GM21723 (cell line): ENCODE measurements around the gene VSTM2B.
"Not testable (repeated sequence)": the region's sequence is repeated elsewhere in the genome, so short reads cannot be mapped to it uniquely, and the experiment has no call there.

Experiments
- ATAC-seq: cut with Tn5 transposase; IDR thresholded peaks from one replicate; pipeline ENCODE4 v1.9.1; 2021; ENCODE audit warnings: mild to moderate bottlenecking, moderate library complexity; ENCODE audit not compliant: unreplicated experiment

VSTM2B gene

DNA sequence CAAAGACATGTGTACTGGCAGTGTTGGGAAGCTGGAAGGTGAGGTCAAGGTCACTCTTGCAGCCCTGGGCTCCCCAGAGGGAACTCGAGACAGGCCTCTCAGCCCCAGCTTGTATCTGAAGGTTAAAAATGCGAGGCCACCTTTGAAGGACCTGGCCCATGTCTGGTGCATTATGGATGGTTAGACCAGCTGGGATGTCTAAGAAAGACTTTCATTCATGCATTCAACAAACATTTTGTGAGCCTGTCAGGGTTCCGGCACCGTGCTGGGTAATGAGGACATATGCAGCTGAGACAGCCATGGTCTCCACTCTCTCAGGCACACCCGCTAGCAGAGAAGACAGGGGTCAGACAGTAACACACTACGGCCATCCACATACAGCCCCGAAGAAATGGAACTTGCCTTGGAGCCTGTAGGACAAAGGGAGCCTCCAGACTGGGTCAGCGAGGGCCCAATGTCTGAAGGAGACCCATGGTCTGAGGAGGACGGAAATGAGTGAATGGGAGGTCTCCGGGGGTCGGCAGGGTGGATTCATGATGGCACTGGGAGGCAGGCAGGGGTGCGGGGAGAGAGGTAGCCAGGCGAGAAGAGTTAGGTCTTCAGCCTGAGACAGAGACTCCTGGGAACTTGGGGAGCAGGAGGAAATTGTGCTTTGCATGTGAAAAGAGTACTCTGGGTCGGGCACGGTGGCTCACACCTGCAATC lies 19.0 kb downstream of the VSTM2B start:
- no peak for ATAC-seq

DNA sequence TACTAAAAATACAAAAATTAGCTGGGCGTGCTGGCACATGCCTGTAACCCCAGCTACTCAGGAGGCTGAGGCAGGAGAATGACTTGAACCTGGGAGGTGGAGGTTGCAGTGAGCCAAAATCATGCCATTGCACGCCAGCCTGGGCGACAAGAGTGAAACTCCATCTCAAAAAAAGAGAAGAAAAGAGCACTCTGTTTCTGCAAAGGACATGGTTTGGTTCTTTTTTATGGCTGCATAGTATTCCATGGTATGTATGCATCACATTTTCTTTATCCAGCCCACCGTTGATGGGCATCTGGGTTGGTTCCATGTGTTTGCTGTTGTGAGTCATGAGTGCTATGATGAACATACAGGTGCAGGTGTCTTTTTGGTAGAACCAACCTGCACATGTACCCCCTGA lies 19.7 kb downstream of the VSTM2B start:
- ATAC-seq: not testable (repeated sequence)

DNA sequence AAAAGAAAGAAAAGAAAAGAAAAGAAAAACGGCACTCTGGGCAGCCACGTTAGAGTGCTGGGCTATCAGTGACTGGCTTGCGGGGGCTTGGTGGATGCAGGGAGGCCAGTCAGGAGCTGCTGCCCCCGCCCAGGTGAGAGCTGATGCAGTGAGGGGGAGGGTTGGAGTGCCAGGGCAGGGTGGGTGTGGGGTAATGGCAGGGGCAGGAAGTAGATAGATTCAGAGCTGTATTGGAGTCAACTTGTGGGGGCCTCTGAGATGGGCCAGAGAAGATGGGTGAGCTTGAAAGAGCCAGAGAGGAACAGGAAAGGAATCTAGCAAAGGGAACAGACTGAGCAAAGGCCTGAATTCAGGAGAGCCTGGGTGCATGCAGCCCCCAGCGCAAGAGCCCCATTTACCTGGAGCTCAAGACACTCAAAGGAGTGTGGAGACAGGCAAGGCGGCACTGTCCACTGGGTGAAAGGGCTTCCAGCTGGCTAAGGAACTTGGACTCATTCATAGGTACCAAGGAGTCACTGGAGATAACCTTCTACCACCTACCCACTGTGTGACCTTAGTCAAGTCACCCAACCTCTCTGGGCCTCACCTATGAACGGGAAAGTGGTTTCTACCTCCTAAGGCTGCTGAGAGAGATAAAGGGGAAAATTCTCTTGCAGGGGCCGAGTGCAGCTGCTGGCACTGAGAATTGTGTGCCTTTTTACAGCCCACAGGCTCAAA lies 20.2 kb downstream of the VSTM2B start:
- no peak for ATAC-seq

GRCh38 chr19:29546583-29547190 lies 20.9 kb downstream of the VSTM2B start:
- no peak for ATAC-seq

DNA sequence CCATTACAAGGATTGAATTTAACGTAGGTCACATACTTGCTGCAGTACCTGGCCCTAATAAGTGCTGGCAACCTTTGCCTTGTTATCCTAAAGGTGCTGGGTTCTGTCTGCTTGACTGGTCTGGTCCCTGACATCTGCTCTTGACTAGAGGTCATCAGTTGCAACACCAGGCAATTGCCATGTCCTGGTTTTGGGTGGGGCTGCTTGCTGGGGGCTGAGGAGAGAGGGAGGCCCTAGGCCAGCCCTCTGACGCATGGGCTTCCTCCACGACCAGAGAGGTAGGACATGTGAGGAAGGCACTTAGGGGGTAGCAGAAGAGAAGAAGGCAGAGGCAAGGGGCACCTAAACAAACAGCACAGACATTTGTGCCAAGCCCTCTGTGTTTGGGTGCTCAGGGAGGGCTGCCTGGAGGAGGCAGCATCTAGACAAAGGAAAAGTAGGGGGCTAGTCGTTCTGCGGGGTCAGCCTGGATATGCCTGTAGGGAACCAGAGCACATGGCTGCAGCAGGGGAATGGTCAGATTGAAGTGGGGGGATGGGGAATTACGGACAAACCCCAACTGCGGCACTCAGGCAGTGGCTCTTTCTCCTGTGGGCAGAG lies 21.7 kb downstream of the VSTM2B start:
- ATAC-seq: no peak

- no peak for ATAC-seq
Observed at GRCh38 chr19:29547981-29548380, 22.2 kb downstream of the VSTM2B start.

DNA sequence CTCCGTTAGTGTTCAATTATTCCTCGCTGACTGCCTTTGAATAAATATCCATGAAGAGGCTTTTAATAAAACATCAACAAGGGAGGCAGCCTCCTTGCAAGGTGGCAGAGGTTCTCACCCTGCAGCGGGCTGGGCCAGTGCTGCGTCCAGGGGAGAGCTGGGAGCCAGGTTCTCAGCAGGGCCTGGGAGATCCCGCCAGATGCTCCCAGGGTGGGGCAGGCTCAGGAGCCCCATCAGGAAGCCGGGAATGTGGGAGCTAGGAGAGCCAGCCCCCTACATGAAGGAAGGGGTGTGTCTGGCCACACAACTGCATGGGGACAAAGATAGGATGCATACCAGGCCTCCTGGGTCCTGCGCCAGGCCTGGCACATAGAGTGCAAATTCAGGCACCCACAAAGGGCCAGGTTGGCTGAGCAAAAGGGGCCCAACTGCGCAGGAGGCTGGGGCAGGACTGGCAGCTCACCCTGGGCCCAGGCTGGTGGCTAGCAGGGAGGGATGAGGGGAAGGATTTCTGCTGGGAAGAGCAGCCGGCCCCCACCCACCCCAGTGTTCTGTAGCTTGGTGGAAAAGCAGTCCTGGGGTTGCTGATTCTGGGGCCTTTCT lies 22.8 kb downstream of the VSTM2B start:
- ATAC-seq: no peak

GRCh38 chr19:29549105-29550070 lies 23.6 kb downstream of the VSTM2B start:
- no peak for ATAC-seq

DNA sequence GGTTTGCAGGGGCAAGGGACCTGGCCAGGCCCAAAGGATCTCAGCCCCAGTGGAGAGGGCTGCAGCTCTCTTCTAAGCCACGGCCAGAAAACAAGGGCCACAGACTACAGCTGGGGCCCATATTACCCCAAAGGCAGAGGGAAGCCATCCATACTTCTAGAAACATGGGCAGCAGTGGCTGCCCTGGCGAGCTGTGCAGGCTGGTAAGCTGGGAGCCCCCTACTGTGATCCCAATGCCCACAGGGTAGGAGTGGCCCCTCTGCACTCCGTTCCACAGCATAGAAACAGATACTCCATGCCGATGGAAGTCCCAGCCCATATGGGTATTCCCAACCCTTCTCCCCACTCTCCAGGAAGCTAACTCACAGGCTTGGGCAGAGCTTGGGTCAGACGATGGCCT lies 25.1 kb downstream of the VSTM2B start:
- no peak for ATAC-seq

DNA sequence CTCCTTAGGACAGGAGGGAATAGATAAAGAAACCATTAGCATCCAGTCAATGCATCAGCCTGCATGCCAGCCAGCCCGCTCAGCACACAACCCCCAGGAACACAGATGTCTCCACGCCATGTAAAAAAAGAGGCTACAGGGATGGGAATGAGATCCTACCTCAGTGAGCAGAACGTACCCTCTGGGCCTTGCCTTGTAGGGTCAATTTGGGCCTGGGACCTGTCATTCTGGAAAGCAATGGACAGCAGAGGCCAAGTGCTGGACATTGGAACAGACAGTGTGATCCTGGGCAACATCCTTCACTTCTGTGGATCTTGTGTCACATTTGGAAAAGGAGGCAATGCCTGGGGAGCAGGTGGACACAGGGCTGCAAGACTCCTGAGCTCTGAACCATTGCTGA lies 26.0 kb downstream of the VSTM2B start:
- no peak for ATAC-seq

DNA sequence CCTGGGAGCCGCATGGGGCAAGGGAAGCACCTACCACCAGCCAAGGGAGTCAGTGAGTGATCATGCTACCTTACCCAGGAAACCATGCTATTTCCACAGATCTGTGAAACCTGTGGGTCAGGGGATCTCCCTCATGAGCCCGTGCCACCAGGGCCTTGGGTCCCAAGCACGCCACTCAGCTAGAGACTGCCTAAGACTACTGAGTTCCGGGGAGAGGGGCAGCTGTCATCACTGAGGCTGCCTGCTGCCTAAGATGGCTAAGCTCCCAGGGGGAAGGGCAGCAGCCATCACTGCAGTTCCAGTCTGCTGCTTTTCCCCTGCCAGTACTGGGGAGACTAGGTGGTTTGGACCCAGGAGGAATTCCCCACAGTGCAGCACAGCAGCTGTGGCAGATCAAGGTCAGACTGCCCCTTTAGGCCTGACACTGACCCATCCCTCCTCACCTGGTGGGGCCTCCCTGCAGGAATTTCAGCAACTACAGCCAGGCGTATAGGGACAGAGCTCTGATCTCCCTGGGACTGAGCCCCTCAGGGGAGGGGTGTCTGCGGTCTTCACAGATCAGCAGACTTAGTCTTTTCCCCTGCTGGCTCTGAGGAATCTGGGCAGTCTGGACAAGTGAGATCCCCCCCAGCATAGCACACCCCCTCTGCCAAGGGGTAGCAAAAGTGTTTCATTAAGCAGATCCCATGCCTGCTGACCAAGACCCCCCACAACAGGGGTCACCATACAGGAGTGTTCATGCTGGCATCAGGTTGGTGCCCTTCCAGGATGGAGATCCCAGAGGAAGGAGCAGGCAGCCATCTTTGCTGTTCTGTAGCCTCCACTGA lies 26.9 kb downstream of the VSTM2B start:
- no peak for ATAC-seq

- ATAC-seq: no peak
Observed at GRCh38 chr19:29554149-29554548, 28.4 kb downstream of the VSTM2B start.

GRCh38 chr19:29559110-29559509 lies 33.3 kb downstream of the VSTM2B start:
- not testable (repeated sequence) for ATAC-seq

DNA sequence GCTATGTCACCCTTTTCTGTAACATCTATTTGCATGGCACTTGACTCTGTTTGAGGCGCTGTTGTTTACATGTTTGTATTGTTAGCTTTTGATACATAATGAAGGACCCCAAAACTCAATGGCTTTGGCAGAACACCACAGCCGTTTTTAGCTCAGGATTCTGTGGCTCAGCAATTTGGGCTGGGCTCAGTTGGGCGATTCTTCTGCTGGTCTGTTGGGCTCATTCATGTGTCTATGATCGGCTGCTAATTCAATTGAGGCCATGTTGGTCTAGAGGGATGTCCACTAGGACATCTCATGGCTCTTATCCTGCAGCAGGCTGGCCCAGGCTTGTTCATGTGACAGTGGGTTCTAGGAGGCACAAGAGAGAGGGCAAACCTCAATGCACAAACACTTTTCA lies 33.9 kb downstream of the VSTM2B start:
- no peak for ATAC-seq

- no peak for ATAC-seq
Observed at GRCh38 chr19:29560313-29561075, 34.7 kb downstream of the VSTM2B start.

GRCh38 chr19:29561601-29562000 lies 35.8 kb downstream of the VSTM2B start:
- ATAC-seq: no peak

- no peak for ATAC-seq
Observed at GRCh38 chr19:29562299-29563297, 36.8 kb downstream of the VSTM2B start.
